ENCODE results near the gene OR52I1. TPM values are rescaled to one million over a fixed set of nuclear protein-coding genes. Genes with fewer than 3 reads are reported as not detected.

The OR52I1 gene
- total RNA-seq (not detected), total RNA-seq (0 reads per million in 172 experiments)
- polyA plus RNA-seq (2013, experiment 1 of 2), result 0.10 TPM
- 0.15 TPM for polyA plus RNA-seq (2013, experiment 2 of 2)

GRCh38 chr11:4593739-4594138 lies at the start of gene OR52I1:
Gene OR52I1 (plus strand): TSS chr11:4594039. CDS start chr11:4594039, 0 bp downstream.
- Mint-ChIP-seq H3K4me3 (no peak within 1 kb of the TSS), H3K9me3 (no peaks in the 10 kb centered on the region), H3K27me3 (no peaks in the 10 kb centered on the region), H3K4me1 (ENCODE audit: low read depth) (peaks cover 4% of the 10 kb centered on the region), H3K27ac (no peak within 1 kb of the TSS), H3K36me3 (ENCODE audit: low read depth) (peaks cover 27% of the 10 kb centered on the region)
- Histone ChIP-seq H3K27me3 (ENCODE audit: control insufficient read depth in 1 of 2, insufficient read depth in 2 of 2, low read length in 2 of 2) (no peaks in the 10 kb centered on the region), H3K27ac (ENCODE audit: low read depth in 1 of 2, low read length in 2 of 2) (no peak within 1 kb of the TSS), H3K4me3 (ENCODE audit: low read length) (no peak within 1 kb of the TSS), H3K36me3 (ENCODE audit: insufficient read depth, low read length) (peaks cover 2% of the 10 kb centered on the region), H3K9me3 (ENCODE audit: control insufficient read depth in 1 of 2, insufficient read depth in 1 of 2, low read length in 2 of 2) (no peaks in the 10 kb centered on the region), H3K4me1 (ENCODE audit: insufficient read depth, low read length) (no peaks in the 10 kb centered on the region)
- ChIA-PET POLR2A (no interaction called here), CTCF (no interaction called here)
- TF ChIP-seq CTCF (IDR thresholded peaks at IDR 0.05), result no peak
- ATAC-seq (ENCODE audit: poor library complexity), result no peak
- no peak for DNase-seq
- intact Hi-C loops (cut with DNase I, micrococcal nuclease), result no loop called here

GRCh38 chr11:4544891-4545290 lies 48.9 kb upstream of the OR52I1 start, which contains the start of gene OR52M1:
Gene OR52M1 (plus strand): TSS chr11:4545191. CDS start chr11:4545191, 0 bp downstream.
- intact Hi-C loops (cut with DNase I, micrococcal nuclease), result no loop called here
- Mint-ChIP-seq H3K27me3 (peaks cover 19% of the 10 kb centered on the region), H3K4me1 (ENCODE audit: low read depth) (no peaks in the 10 kb centered on the region), H3K9me3 (no peaks in the 10 kb centered on the region), H3K4me3 (no peak within 1 kb of the TSS), H3K36me3 (ENCODE audit: low read depth) (no peaks in the 10 kb centered on the region), H3K27ac (no peak within 1 kb of the TSS)
- TF ChIP-seq CTCF (IDR thresholded peaks at IDR 0.05), result no peak
- ChIA-PET CTCF (interaction anchor here (2.9 kb wide), 1 partner anchor 357 kb away, joined by 11 read pairs; no protein-coding TSS in a partner anchor), POLR2A (no interaction called here)
- DNase-seq (no peak), ATAC-seq (ENCODE audit: poor library complexity) (no peak)
- H3K9me3 ChIP-seq (ENCODE audit: control insufficient read depth in 1 of 2, insufficient read depth in 1 of 2, low read length in 2 of 2), result no peaks in the 10 kb centered on the region
- no peak within 1 kb of the TSS for H3K4me3 ChIP-seq (ENCODE audit: low read length)
- no peaks in the 10 kb centered on the region for H3K27me3 ChIP-seq (ENCODE audit: control insufficient read depth in 1 of 2, insufficient read depth in 2 of 2, low read length in 2 of 2)
- no peak within 1 kb of the TSS for H3K27ac ChIP-seq (ENCODE audit: low read depth in 1 of 2, low read length in 2 of 2)
- no peaks in the 10 kb centered on the region for H3K36me3 ChIP-seq (ENCODE audit: insufficient read depth, low read length)
- H3K4me1 ChIP-seq (ENCODE audit: insufficient read depth, low read length), result no peaks in the 10 kb centered on the region

- intact Hi-C loops (cut with DNase I, micrococcal nuclease), result no loop called here
These were observed 47.0 kb upstream of the OR52I1 start for GRCh38 chr11:4546878-4547277.

More at GRCh38 chr11:4546878-4547277, 47.0 kb upstream of the OR52I1 start:
- H3K36me3 Mint-ChIP-seq (ENCODE audit: low read depth), result no peaks in the 10 kb centered on the region
- no peak for DNase-seq
- TF ChIP-seq CTCF (IDR thresholded peaks at IDR 0.05), result no peak
- no peaks in the 10 kb centered on the region for H3K9me3 Mint-ChIP-seq
- no peaks in the 10 kb centered on the region for H3K9me3 ChIP-seq (ENCODE audit: control insufficient read depth in 1 of 2, insufficient read depth in 1 of 2, low read length in 2 of 2)
- H3K27me3 ChIP-seq (ENCODE audit: control insufficient read depth in 1 of 2, insufficient read depth in 2 of 2, low read length in 2 of 2), result peaks cover 0 to 5% of the 10 kb centered on the region in 2 experiments
- H3K4me1 ChIP-seq (ENCODE audit: insufficient read depth, low read length), result no peaks in the 10 kb centered on the region
- peaks cover 25% of the 10 kb centered on the region for H3K27me3 Mint-ChIP-seq
- H3K27ac Mint-ChIP-seq, result no peak overlapping the region
- no peaks in the 10 kb centered on the region for H3K36me3 ChIP-seq (ENCODE audit: insufficient read depth, low read length)
- no peak overlapping the region for H3K27ac ChIP-seq (ENCODE audit: low read depth in 1 of 2, low read length in 2 of 2)
- no peak overlapping the region for H3K4me3 Mint-ChIP-seq
- ChIA-PET CTCF (no interaction called here), POLR2A (no interaction called here)
- H3K4me1 Mint-ChIP-seq (ENCODE audit: low read depth), result no peaks in the 10 kb centered on the region
- H3K4me3 ChIP-seq (ENCODE audit: low read length), result no peak overlapping the region
- no peak for ATAC-seq (ENCODE audit: poor library complexity)

All from CD4-positive, alpha-beta T cell (primary cell).